Measurements from ENCODE around the gene TRHDE.

- TF ChIP-seq POLR2A (IDR thresholded peaks at IDR 0.05; ENCODE audit: extremely low read depth, insufficient read length) (no peak), CTCF (IDR thresholded peaks at IDR 0.05; ENCODE audit: low read depth, low read length) (no peak)
Observed at GRCh38 chr12:72509891-72510290, 237.7 kb downstream of the TRHDE start.

Data from NB4 (cell line).